HepG2 (cell line): ENCODE data around the gene ALKBH2. TPM values are rescaled to one million over a fixed set of nuclear protein-coding genes. Genes with fewer than 3 reads are reported as not detected.

ENCODE experiments used
- ARNTL ChIP-seq: sonication (generic); formaldehyde crosslinking; IDR thresholded peaks from 2 replicates; pipeline ENCODE4 v1.4.0; 2020; ENCODE audit warnings: mild to moderate bottlenecking, missing genetic modification reagents
- DPF2 ChIP-seq: sonication (generic); formaldehyde crosslinking; IDR thresholded peaks from 2 replicates; pipeline ENCODE4 v1.4.0; 2020; ENCODE audit warnings: mild to moderate bottlenecking, low read depth, missing genetic modification reagents, borderline replicate concordance
- FOSL1 ChIP-seq: sonication (generic); formaldehyde crosslinking; IDR thresholded peaks from 2 replicates; pipeline ENCODE4 v1.9.0; 2021; ENCODE audit warnings: missing genetic modification reagents, borderline replicate concordance
- HDAC2 ChIP-seq: sonication (generic); formaldehyde crosslinking; IDR thresholded peaks from 2 replicates; pipeline ENCODE4 v1.4.0; 2020; ENCODE audit warnings: missing genetic modification reagents
- HNF1A ChIP-seq, 2 experiments: sonication (generic) in 1 of 2; formaldehyde crosslinking in 1 of 2; IDR thresholded peaks; 2 replicates each; pipeline versions ENCODE4 v1.4.0 to v1.6.1; 2016 to 2020; ENCODE audit warnings: borderline replicate concordance in 1 of 2, low read depth in 1 of 2, mild to moderate bottlenecking in 1 of 2, missing genetic modification reagents in 1 of 2
- HNRNPUL1 ChIP-seq: fragments of 200-400 bp; formaldehyde crosslinking; IDR thresholded peaks from 2 replicates; pipeline ENCODE4 v1.6.1; 2017; ENCODE audit warnings: low read depth, mild to moderate bottlenecking, low read length, moderate library complexity
- HOMEZ ChIP-seq: IDR thresholded peaks from 2 replicates; pipeline ENCODE4 v1.6.1; 2016; ENCODE audit warnings: low read depth
- ISL2 ChIP-seq: sonication (generic); formaldehyde crosslinking; IDR thresholded peaks from 2 replicates; pipeline ENCODE4 v1.5.0; 2020; ENCODE audit warnings: missing genetic modification reagents
- JUNB ChIP-seq: sonication (generic); formaldehyde crosslinking; IDR thresholded peaks from 2 replicates; pipeline ENCODE4 v1.8.0; 2022; ENCODE audit warnings: missing genetic modification reagents, mild to moderate bottlenecking, borderline replicate concordance
- KDM6A ChIP-seq: IDR thresholded peaks from 2 replicates; pipeline ENCODE4 v1.6.1; 2016; ENCODE audit warnings: low read depth
- KMT2A ChIP-seq: sonication (generic); formaldehyde crosslinking; IDR thresholded peaks from 2 replicates; pipeline ENCODE4 v1.4.0; 2020; ENCODE audit warnings: missing genetic modification reagents
- PLRG1 ChIP-seq: fragments of 450-650 bp; conservative IDR thresholded peaks from 2 replicates; pipeline ENCODE4 v1.6.1; 2016
- PRPF4 ChIP-seq: fragments of 200-400 bp; formaldehyde crosslinking; IDR thresholded peaks from 2 replicates; pipeline ENCODE4 v1.6.1; 2016; ENCODE audit warnings: low read length, low read depth; ENCODE audit not compliant: poor library complexity, severe bottlenecking
- RBFOX2 ChIP-seq: fragments of 200-400 bp; formaldehyde crosslinking; IDR thresholded peaks from 2 replicates; pipeline ENCODE4 v1.6.1; 2017; ENCODE audit warnings: low read depth, mild to moderate bottlenecking, low read length
- SMC3 ChIP-seq: IDR thresholded peaks from 2 replicates; pipeline ENCODE4 v1.6.1; 2011; ENCODE audit warnings: low read length, improper control_type of control experiment
- SOX5 ChIP-seq: IDR thresholded peaks from 2 replicates; pipeline ENCODE4 v1.6.1; 2016; ENCODE audit warnings: borderline replicate concordance
- THRA ChIP-seq: sonication (generic); formaldehyde crosslinking; IDR thresholded peaks from 2 replicates; pipeline ENCODE4 v1.4.0; 2020; ENCODE audit warnings: missing genetic modification reagents, borderline replicate concordance
- ZBTB38 ChIP-seq: sonication (generic); formaldehyde crosslinking; IDR thresholded peaks from 2 replicates; pipeline ENCODE4 v1.5.1; 2020; ENCODE audit warnings: mild to moderate bottlenecking, missing genetic modification reagents
- ZFP62 ChIP-seq: sonication (generic); formaldehyde crosslinking; IDR thresholded peaks from 2 replicates; pipeline ENCODE4 v1.4.0; 2020; ENCODE audit warnings: missing genetic modification reagents
- ZNF317 ChIP-seq: sonication (generic); formaldehyde crosslinking; IDR thresholded peaks from 2 replicates; pipeline ENCODE4 v1.5.0; 2020; ENCODE audit warnings: mild to moderate bottlenecking, missing genetic modification reagents
- ZNF383 ChIP-seq: sonication (generic); formaldehyde crosslinking; IDR thresholded peaks from 2 replicates; pipeline ENCODE4 v1.4.0; 2020; ENCODE audit warnings: missing genetic modification reagents, mild to moderate bottlenecking, borderline replicate concordance
- ZNF468 ChIP-seq: sonication (generic); formaldehyde crosslinking; IDR thresholded peaks from 2 replicates; pipeline ENCODE4 v1.8.0; 2022; ENCODE audit warnings: mild to moderate bottlenecking, moderate library complexity, missing genetic modification reagents
- ZNF784 ChIP-seq: sonication (generic); formaldehyde crosslinking; IDR thresholded peaks from 2 replicates; pipeline ENCODE4 v1.5.1; 2020; ENCODE audit warnings: missing genetic modification reagents, mild to moderate bottlenecking, borderline replicate concordance
- polyA plus RNA-seq, 8 experiments: library from polyadenylated mRNA; depleted of rRNA in 3 of 8; stranded (reverse) in 7 of 8; unstranded in 1 of 8; fragments of >200 nt; fragmentation: Illumina TruSeq in 4 of 8; extraction: Trizol in 4 of 8; gene quantifications; 2 replicates each; pipeline versions ENCODE4 v1.2.1 to v1.2.3, GENCODE V29; 2011 to 2016; ENCODE audit warnings: low read depth in 4 of 8, missing spikeins in 1 of 8, mixed read lengths in 1 of 8; ENCODE audit not compliant: insufficient read depth in 1 of 8
- total RNA-seq, 5 experiments: library from RNA; depleted of rRNA; stranded (reverse); fragments of >200 nt; fragmentation: Illumina TruSeq; extraction: Trizol; gene quantifications; 2 replicates each; pipeline ENCODE4 v1.2.3, GENCODE V29; 2016; ENCODE audit warnings: low read depth in 1 of 5

The ALKBH2 gene
- total and polyA plus RNA-seq, 2 of the 13 experiments (the other 11 are each of a cell fraction or from before 2014, with no cell fraction given): 21.0 to 40.5 TPM

GRCh38 chr12:109097435-109098182, 4.3 kb upstream of the ALKBH2 start, which contains the start of gene UNG (continued):
- TF ChIP-seq HOMEZ (CRISPR knock-in tag) (no peak), HNRNPUL1 (no peak), JUNB (CRISPR knock-in tag) (no peak), ZBTB38 (CRISPR knock-in tag) (0 out of 2 replicates have a peak, but pooled peaks have one; percentile 3), SMC3 (no peak), RBFOX2 (no peak), ZNF317 (no peak), ZNF784 (CRISPR knock-in tag) (peak; percentile 76; the same call in 1 of the 2 replicates), ISL2 (CRISPR knock-in tag) (no peak), KDM6A (CRISPR knock-in tag) (no peak), SOX5 (no peak), ZFP62 (no peak), HNF1A (IDR thresholded peaks at IDR 0.05; ENCODE audit: low read depth) (no peak), HNF1A (CRISPR knock-in tag; IDR thresholded peaks at IDR 0.05; ENCODE audit: borderline replicate concordance) (no peak), ZNF383 (no peak), ARNTL (peak; percentile 58), DPF2 (CRISPR knock-in tag) (no peak), KMT2A (CRISPR knock-in tag) (no peak), ZNF468 (CRISPR knock-in tag) (no peak), PLRG1 (no peak), PRPF4 (no peak), THRA (CRISPR knock-in tag) (no peak), FOSL1 (CRISPR knock-in tag) (no peak), HDAC2 (peak; percentile 8; the same call in 1 of the 2 replicates)
